22Rv1 (cell line): ENCODE measurements around the gene VIL1.

ENCODE experiments used
- H3K27ac ChIP-seq: fragments of 450-650 bp; 2 replicates; pipeline ENCODE4 v1.5.1; 2017
- ZFX ChIP-seq: fragments of 450-650 bp; IDR thresholded peaks from 2 replicates; pipeline ENCODE4 v1.6.1; 2017; ENCODE audit warnings: antibody characterized with exemption, borderline replicate concordance
- TF ChIP-seq, protein P1 (sequence below): fragments of 450-650 bp; IDR thresholded peaks from 2 replicates; pipeline ENCODE4 v1.5.1; 2017; ENCODE audit warnings: mild to moderate bottlenecking

The VIL1 gene

DNA sequence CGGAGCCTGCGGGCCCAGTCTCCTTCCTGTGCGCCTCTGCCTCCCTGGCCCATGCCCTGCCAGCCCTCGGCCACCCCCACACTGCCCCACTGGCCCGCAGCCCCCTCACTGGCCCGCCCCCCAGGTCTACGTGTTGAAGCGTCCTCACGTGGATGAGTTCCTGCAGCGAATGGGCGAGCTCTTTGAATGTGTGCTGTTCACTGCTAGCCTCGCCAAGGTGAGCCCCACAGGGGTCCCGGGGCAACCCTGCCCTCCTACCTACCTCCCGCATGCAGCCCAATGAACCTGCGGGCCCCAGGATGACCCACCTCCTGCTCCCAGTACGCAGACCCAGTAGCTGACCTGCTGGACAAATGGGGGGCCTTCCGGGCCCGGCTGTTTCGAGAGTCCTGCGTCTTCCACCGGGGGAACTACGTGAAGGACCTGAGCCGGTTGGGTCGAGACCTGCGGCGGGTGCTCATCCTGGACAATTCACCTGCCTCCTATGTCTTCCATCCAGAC lies 16.0 kb upstream of the VIL1 start:
- TF ChIP-seq, protein P1, sequence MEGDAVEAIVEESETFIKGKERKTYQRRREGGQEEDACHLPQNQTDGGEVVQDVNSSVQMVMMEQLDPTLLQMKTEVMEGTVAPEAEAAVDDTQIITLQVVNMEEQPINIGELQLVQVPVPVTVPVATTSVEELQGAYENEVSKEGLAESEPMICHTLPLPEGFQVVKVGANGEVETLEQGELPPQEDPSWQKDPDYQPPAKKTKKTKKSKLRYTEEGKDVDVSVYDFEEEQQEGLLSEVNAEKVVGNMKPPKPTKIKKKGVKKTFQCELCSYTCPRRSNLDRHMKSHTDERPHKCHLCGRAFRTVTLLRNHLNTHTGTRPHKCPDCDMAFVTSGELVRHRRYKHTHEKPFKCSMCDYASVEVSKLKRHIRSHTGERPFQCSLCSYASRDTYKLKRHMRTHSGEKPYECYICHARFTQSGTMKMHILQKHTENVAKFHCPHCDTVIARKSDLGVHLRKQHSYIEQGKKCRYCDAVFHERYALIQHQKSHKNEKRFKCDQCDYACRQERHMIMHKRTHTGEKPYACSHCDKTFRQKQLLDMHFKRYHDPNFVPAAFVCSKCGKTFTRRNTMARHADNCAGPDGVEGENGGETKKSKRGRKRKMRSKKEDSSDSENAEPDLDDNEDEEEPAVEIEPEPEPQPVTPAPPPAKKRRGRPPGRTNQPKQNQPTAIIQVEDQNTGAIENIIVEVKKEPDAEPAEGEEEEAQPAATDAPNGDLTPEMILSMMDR = no peak
- TF ChIP-seq ZFX = no peak
- H3K27ac ChIP-seq = peak overlapping the region; percentile 100

DNA sequence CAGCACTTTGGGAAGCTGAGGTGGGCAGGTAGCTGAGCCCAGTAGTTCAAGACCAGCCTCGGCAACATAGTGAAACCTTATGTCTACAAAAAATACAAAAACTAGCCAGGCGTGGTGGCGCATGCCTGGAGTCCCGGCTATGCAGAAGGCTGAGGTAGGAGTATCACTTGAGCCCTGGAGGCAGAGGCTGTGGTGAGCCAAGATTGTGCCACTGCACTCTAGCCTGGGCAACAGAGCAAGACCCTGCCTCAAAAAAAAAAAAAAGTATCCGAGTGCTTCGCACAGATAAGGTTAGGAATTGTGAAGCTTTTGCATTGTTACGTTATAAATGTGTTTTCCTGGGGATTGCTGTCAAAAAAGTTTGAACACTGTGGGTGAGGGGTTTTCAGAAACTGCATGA lies 15.1 kb upstream of the VIL1 start:
- peak overlapping the region; percentile 100 for H3K27ac ChIP-seq
- TF ChIP-seq, protein P1 = no peak

DNA sequence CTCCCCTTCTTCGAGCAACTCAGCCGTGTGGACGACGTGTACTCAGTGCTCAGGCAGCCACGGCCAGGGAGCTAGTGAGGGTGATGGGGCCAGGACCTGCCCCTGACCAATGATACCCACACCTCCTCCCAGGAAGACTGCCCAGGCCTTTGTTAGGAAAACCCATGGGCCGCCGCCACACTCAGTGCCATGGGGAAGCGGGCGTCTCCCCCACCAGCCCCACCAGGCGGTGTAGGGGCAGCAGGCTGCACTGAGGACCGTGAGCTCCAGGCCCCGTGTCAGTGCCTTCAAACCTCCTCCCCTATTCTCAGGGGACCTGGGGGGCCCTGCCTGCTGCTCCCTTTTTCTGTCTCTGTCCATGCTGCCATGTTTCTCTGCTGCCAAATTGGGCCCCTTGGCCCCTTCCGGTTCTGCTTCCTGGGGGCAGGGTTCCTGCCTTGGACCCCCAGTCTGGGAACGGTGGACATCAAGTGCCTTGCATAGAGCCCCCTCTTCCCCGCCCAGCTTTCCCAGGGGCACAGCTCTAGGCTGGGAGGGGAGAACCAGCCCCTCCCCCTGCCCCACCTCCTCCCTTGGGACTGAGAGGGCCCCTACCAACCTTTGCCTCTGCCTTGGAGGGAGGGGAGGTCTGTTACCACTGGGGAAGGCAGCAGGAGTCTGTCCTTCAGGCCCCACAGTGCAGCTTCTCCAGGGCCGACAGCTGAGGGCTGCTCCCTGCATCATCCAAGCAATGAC lies 14.4 kb upstream of the VIL1 start:
- TF ChIP-seq, protein P1 = no peak
- TF ChIP-seq ZFX = no peak
- H3K27ac ChIP-seq = peak overlapping the region; percentile 100

DNA sequence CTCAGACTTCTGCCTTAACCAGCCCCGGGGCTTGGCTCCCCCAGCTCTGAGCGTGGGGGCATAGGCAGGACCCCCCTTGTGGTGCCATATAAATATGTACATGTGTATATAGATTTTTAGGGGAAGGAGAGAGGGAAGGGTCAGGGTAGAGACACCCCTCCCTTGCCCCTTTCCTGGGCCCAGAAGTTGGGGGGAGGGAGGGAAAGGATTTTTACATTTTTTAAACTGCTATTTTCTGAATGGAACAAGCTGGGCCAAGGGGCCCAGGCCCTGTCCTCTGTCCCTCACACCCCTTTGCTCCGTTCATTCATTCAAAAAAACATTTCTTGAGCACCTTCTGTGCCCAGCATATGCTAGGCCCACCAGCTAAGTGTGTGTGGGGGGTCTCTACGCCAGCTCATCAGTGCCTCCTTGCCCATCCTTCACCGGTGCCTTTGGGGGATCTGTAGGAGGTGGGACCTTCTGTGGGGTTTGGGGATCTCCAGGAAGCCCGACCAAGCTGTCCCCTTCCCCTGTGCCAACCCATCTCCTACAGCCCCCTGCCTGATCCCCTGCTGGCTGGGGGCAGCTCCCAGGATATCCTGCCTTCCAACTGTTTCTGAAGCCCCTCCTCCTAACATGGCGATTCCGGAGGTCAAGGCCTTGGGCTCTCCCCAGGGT lies 13.7 kb upstream of the VIL1 start:
- TF ChIP-seq, protein P1 = no peak
- no peak for TF ChIP-seq ZFX
- peak overlapping the region; percentile 100 for H3K27ac ChIP-seq

DNA sequence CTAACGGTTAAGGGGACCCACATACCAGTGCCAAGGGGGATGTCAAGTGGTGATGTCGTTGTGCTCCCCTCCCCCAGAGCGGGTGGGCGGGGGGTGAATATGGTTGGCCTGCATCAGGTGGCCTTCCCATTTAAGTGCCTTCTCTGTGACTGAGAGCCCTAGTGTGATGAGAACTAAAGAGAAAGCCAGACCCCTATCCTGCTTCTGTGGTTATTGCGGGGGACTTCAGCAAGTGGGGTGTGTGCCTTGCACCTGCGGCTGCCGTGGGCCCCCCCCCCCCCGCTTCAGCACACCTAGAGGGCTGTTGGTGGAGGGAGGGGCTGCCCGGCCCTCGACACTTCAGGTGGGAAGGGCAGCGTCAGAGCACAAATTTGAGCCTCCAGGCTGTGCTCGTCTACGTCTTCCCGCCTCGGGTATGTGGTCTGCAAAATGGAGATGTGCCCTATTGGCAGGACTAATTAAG lies 13.1 kb upstream of the VIL1 start:
- TF ChIP-seq, protein P1 = no peak
- TF ChIP-seq ZFX = no peak

DNA sequence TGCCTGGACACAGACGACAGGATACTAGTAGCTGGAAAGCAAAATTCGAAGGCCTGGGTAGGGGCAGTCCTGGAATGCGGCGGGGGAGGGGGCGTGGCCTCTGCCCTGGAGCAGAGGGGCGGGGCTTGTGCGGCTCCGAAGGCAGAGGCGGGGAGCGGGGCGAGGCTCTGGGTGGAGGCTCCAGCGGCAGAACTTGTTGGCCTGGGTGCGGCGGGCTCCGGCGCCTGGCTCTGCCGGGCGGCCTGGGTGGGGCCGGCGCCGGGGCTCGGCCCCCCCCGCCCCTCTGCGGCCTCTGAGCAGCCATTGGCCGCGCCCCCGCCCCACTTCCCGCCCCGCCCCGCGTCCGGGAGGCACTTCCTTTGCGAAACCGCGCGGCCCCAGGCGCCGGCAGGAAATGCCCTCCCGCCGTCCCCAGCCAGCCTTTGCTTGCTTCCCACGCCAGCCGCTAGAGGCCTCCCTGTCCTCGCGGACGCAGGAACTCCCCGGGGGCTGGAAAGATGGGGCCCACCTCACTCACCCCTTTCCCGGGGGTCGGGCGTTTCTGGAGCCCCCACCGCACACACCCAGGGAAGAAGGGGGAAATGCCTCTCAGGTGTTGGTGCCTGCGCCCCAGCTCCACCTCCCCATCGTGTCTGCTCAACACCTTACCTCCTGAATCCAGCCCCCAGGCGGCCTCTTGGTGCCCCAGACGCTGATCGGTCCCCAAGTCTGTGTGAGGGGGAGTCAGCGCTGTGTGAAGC lies 12.5 kb upstream of the VIL1 start:
- peak overlapping the region; percentile 100 for H3K27ac ChIP-seq
- no peak for TF ChIP-seq ZFX
- TF ChIP-seq, protein P1 = peak; percentile 91

More for the DNA sequence above, 13.1 kb upstream of the VIL1 start:
- peak overlapping the region; percentile 100 for H3K27ac ChIP-seq
